GM10847 (cell line): ENCODE results near the gene PTPRN2.

Experiments used
- POLR2A ChIP-seq: IDR thresholded peaks from 2 replicates; pipeline ENCODE4 v1.6.1; 2011; ENCODE audit not compliant: insufficient read length; ENCODE audit errors: extremely low read depth

The PTPRN2 gene

DNA sequence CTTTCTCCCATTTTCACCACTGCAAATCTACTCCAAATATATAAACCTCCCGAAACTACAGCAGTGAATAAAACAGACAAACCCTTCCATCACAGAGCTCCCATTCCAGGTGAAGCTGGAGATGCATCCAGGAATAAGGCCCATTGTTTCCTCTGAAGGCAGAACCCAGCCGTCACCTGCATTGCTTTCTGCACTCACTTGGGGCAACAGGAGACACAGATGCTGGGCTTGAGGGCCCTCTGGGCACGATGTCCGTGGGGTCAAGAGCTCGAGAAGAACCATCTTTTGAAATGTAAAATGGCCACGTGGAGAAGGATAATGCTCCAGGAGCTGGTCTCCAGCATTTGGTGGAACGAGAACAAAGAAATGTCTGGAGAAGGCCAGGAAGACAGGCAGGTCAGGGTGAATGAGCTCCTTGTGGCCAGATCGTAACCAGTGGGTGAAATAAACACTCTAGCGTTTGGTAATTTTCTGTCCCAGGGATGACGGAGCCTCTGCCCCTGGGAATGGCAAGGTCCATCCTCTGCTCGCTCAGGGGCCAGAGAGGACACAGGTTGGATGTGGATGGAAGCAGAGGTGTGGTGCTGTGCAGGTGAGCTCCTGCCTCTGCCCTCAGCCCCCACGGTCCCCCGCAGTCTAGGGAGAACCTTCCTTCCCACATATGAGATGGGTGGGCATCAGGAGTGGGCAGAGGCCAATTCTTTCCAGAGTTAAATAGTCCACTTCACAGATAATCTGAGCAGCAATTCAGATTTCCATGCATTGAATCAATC lies 694.7 kb downstream of the PTPRN2 start:
- TF ChIP-seq POLR2A: no peak

DNA sequence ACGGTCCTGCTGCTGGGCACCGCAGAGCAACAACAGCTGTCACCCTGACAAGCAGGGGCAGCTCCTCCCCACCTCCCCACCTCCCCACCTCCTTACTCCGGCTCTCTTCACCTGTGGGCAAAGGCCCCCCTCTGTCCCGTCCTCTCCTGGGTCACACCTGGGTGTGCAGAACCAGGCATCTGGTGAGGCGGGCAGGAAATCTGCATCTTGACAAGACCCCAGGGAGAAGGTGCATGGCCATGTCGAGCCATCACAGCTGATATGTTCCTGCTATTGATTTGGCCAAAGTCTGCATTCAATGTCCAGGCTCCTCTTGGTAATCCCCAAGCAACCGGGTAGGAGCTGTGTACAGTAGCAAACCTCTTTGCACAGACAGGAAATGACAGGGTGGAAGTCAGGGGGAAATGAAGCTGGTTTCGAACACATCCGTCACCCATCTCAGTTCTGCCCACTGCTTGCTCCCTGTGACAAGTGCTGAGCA lies 696.7 kb downstream of the PTPRN2 start:
- no peak for TF ChIP-seq POLR2A

DNA sequence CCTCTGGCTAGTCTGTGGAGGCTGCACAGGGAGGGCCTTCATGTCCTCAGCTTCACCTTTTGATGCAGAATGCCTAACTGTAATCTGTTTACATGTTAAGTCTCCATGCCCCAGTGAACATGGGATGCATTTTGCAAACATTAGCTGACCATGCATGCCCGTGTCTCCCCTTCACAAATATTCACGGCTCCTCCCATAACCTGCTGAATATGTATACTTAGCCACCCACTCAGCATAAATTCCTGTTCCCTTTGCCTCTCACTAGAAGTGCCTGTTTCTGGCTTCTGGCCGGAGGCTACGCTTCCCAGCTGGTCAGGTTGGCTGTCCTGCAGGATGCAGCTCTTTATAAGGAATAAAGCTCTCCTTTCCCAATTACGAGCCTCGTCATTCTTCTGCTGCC lies 698.1 kb downstream of the PTPRN2 start:
- no peak for TF ChIP-seq POLR2A

DNA sequence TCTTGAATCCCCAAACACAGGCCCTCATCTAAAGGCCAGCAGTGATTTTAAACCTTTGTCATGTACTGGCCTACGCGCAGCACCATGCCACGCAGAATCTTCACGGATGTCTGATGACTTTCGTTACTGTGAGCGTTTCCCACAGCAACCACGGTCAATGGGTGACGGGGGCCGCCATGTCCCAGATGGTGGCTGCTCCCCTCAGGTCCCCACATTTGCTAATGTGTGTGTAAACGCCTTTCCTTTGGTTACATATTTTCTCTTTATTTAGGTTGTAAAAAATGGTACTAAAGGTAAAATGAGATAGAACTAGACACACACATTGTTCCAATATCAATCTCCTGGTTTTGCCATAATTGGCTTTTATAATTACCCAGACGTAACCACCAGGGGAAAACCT lies 699.0 kb downstream of the PTPRN2 start:
- TF ChIP-seq POLR2A: no peak

DNA sequence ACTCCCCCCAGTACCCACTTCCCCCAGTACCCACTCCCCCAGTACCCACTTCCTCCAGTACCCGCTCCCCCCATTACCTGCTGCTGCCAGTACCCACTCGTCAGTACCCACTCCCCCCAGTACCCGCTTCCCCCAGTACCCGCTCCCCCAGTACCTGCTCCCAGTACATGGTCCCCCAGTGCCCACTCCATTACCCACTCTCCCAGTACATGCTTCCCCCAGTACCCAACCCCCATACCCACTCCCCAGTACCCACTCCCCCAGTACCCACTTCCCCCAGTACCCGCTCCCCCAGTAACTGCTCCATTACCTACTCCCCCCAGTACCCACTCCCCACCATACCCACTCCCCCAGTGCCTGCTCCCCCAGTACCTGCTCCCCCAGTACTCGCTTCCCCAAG lies 700.2 kb downstream of the PTPRN2 start:
- TF ChIP-seq POLR2A: no peak

DNA sequence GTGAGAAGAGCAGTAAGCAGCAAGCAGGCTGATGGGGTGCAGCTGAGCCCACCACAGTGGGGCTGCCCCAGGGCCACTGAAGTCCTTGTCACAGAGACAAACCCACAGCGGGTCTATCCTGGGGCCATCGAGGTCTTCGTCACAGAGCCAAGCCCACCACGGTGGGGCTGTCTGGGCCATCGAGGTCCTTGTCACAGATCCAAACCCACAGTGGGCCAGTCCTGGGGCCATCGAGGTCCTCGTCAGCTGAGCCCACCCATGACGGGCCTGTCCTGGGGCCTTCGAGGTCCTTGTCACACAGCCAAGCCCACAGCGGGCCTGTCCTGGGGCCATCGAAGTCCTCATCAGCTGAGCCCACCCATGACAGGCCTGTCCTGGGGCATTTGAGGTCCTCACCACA lies 700.9 kb downstream of the PTPRN2 start:
- no peak for TF ChIP-seq POLR2A

DNA sequence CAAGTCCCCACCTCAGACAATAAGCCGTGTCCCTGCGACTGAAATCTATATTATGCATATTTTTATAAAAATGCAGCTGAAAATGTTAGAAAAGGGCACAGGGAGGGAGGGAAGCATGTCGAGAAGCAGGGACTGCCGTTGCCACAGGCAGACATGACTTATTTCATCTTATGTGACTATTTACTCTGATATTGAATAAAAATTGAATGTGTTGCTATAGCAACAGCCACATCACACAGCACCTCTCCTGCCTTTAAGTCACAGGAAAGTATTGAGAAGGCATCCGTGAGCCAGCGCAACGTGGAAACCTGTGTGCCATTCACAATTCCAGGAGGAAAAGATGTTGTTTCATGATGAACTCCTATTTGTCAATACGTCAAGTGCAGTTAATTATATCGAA lies 701.4 kb downstream of the PTPRN2 start:
- no peak for TF ChIP-seq POLR2A

DNA sequence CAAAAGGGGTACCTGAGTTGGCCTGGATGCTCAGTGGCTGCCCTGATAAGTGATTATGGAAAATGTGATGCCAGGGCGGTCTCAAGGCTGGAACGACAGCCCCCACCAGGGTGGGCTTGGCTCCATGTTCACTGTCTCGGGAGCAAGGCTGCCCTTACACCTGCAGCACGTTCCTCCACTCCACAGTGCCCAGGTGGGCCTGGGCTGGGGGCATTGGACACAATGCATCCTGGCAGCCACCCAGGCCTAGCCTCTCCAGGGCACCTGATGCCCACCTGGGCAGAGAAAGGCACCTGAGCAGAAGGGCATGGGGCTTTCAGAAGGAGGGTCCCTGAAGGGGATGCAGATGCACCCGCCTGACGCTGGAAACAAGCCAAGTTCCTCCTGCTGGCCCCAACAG lies 702.5 kb downstream of the PTPRN2 start:
- no peak for TF ChIP-seq POLR2A

DNA sequence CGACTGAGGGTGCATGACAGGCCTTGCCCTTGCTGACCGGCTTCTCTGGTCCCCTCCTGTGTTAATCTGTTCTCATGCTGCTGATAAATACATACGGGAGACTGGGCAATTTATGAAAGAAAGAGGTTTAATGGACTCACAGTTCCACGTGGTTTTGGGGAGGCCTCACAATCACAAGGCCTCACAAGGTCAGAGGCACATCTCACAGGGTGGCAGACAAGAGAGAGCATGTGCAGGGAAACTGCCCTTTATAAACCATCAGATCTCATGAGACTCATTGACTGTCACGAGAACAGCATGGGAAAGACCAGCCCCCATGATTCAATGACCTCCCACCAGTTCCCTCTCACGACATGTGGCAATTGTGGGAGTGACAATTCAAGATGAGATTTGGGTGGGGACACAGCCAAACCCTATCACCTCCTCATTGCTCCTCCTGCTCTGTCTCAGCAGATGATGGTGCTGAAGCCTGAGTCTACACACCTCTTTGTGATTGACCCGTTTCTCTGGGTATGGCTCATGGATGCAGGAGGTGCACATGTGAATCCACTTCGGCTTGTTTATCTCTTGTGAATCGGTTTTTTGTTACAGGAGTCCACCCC lies 703.1 kb downstream of the PTPRN2 start:
- no peak for TF ChIP-seq POLR2A

DNA sequence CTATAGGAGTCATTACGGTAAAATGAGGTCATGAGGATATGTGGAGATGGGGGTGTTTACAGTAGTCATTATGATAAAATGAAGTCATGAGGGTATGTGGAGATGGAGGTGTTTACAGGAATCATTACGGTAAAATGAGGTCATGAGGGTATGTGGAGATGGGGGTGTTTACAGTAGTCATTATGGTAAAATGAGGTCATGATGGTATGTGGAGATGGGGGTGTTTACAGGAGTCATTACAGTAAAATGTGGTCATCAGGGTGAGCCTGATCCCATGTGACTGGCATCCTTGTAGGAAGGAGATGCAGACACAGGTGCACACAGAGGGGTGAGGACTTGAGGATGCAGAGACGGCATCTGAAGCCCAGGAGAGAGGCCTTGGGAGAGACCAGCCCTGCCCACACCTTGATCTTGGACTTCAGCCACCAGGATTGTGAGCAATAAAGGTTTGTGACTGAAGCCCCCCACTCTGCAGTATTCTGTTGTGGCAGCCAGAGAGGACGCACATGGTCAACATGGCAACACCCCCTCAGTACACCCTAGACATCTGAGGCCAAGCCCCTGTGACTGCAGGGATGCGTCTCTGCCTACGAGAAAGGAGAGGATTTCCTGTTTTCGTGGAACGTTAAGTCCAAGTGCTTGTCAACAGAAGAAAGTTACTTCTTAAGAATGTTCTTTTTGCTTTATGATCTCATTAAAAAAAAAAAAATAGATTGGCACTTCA lies 706.4 kb downstream of the PTPRN2 start:
- no peak for TF ChIP-seq POLR2A

DNA sequence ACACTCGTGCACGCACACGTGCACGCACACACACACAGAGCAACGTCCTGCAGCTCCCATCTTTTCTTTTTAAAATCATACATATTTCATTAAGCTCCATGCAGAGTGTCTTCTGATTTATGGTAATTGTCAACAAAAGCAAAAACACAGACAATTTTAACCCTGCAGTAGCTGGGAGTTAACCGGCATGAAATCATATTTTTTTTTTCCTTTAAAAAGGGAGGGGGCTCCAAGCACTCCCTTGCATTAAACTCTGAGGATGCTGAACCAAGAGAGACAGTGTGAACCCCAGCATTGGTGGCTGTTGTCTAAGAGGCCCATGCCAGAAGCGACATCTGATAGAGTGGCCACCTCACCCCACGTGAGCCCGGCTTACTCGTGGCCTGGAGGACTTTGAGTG lies 708.2 kb downstream of the PTPRN2 start:
- TF ChIP-seq POLR2A: no peak

DNA sequence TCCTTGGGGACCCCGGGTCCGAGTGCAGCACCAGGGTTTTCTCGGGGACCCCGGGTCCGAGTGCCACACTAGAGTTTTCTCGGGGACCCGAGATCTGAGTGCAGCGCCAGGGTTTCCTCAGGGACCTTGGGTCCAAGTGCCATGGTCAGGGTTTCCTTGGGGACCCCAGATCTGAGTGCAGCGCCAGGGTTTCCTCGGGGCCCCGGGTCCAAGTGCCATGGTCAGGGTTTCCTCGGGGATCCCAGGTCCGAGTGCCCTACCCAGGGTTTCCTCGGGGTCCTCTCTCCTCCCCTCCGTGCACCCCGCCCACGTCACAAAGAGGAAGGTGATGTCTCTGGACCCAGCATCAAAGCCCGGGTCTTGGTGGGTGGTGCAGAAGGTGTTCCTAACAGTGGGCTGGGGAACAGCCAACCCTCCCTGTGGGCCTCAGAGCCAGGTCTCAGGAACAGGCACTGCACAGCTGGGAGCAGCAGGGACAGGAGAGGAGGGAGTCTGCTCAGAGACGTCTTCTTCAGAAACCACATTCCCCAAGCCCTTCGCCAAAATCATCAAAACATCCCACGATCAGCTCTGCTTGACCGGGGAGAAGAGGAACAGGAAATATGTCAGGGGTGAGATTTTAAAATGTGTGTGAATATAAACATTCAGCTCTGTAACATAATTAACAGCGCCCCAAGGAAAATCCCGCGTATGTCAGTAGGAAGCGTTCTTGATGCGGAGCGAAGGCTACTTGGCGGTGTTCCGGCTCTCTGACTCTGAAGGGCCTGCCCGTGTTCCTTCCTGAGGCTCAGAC lies 710.1 kb downstream of the PTPRN2 start:
- no peak for TF ChIP-seq POLR2A

DNA sequence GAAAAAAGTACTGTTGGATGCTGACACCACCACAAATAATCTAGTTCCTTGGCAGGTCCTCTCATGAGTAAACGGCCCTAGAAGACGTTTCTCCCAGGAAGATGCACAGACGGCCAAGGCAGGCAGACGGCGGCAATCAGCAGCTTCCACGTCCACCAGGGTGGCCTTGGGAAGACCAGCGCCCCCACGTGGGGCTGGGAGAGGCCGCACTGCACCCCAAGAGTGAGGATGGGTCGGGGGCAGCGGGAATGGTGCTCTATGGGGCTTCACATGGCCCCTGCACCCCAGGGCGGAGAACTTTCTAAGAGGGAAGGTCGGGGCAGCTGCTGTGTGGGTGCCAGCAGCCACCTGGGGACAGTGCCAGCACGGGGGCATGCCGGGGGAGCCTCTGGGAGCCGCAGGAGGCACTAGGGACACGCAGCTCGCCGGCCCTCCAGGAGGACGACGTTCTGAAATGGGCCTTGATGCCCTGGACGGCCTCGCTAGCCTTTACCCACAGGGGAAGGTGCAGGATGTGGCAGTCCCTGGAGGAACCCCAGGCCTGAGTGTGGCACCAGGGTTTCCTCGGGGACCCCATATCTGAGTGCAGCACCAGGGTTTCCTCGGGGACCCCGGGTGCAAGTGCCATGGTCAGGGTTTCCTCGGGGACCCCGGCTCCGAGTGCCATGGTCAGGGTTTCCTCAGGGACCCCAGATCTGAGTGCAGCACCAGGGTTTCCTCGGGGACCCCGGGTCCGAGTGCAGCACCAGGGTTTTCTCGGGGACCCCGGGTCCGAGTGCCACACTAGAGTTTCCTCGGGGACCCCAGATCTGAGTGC lies 710.9 kb downstream of the PTPRN2 start:
- no peak for TF ChIP-seq POLR2A
